Activated naive CD8-positive, alpha-beta T cell treated with anti-CD3 and anti-CD28 coated beads, Interleukin-2, amount 50 U/mL, for 16 hours (primary cell): Measurements from ENCODE around the gene MPPED2.

Experiments
- DNase-seq: peaks from one replicate; pipeline ENCODE4 v3.0.0-alpha.2; 2020; ENCODE audit warnings: low read depth, low spot score

The MPPED2 gene

GRCh38 chr11:30454111-30454510 is 132.0 kb downstream of the MPPED2 start:
- no peak for DNase-seq

GRCh38 chr11:30453705-30454104 is 132.4 kb downstream of the MPPED2 start:
- DNase-seq, result no peak

DNA sequence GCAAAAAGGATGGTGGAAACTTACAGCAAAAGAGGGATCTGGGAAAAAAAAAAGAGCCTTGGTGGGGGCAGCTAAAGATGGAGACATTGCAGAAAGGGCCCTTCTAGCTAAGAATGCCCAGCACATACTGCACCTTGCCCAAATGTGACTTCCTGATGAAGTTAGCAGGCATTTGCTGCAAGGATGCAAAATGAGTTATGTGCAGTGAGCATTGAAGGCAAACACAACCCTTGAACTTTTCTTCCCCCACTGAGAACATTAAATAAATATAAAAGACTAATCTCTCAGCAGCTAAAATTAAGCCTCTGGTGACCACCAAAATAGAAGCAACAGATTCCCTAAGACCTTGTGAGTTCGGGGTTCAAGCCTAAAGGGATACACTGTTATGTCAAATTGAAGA is 133.3 kb downstream of the MPPED2 start:
- no peak for DNase-seq

DNA sequence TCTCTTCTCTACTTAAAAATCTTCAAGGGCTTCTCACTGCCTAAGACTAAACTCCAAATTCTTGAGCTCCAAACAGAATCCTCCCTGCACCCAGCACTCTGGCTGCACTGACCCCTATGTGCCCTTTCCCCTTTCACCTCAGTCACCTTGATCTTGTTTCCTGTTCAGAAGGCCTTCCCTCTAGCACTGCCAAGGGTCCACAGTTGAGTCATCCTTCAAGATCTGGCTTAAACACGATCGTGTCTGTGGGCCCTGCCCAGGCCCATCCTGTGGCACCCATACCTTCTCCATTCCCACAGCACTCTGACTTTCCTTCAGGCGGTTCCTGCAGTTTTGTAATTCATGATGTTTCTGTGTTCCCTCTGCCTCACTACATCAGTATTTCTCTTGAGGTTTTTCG is 134.0 kb downstream of the MPPED2 start:
- DNase-seq, result no peak

- no peak for DNase-seq
These were observed 134.5 kb downstream of the MPPED2 start for GRCh38 chr11:30451626-30452025.

- no peak for DNase-seq
These were observed 135.0 kb downstream of the MPPED2 start for GRCh38 chr11:30451167-30451566.

DNA sequence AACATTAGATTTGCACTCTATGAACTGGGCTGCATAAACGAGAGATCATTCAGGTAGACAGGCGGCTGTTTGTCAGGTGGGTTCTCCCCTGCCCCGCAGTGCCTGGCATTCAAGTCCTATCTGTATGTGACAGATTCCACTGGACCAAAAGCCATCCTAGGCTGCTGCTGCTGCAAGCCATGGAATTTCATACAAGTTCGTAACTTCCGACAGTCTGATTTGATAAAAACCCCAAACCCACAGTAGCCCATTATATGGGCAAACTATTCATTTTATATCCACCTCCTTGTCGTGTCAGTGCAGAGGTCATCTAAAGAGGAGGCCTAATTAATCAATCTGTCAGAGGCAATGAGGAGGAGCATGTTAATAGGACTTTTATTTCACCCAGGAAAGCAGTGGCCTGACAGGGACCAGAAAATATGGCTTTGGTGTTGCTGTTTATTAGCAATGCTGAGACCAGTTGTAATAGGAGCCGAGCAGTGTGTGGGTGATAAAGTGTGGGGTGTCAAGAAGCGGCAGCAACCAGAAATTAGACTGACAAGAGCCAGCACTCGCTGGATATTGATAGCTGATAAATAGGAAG is 139.0 kb downstream of the MPPED2 start:
- no peak for DNase-seq

GRCh38 chr11:30446520-30446919 is 139.6 kb downstream of the MPPED2 start:
- no peak for DNase-seq

DNA sequence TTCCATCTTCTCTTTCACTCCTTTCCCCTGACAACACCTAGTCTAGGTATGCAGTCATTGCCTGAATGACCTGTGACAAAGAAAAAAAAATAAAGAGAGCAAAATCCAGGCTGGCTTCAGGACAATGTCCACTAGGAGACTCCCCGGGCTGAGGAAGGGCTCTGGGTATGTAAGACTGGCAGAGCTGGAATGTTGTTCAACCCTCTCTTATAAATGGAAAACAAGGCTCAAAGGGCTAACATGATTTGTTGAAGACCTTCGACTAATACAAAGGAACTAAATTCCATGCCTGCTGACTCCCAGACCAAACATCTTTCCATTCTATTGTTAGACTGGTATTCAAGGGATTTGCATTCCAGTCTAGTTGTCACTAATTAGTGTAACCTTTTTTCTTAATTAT is 141.1 kb downstream of the MPPED2 start:
- no peak for DNase-seq

DNA sequence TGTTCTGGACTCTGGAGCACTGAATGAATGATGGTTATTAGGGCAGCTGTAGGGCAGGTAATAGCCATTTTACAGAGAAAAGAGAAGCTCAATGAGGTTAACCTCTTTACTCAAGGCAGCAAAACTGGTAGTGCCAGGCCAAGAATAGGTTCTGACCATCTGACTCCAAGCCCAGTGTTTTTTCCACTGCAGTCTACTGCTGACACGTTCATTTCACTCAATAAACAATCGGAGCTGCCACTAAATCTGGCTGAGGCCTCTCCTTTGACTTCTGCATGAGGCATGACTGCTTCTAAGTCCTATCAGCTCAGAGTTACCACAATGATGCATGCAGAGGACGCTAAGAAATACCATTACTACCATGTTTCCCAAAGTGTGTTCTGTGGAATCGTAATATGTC is 145.6 kb downstream of the MPPED2 start:
- DNase-seq, result no peak

DNA sequence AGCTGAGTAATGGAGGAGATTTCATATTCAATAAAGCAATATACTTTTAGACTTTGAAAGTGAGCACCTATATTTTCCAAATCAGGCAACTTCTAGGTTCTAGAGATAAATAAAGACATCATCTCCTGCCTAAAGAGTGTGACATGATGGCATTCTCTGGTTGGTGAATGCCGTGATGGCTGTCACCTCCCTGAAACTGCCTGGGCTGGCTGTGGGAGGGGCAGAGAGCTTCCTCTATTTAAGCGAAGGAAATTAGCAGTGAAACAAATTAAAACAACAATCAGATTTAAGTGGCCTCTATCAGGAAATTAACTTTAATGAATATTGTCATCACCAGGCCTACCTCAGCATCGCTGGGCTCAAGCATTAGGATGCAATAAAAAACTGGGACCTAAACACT is 149.4 kb downstream of the MPPED2 start:
- DNase-seq, result no peak

GRCh38 chr11:30435488-30435887 is 150.7 kb downstream of the MPPED2 start:
- DNase-seq, result no peak

GRCh38 chr11:30434901-30435300 is 151.3 kb downstream of the MPPED2 start:
- DNase-seq, result no peak

DNA sequence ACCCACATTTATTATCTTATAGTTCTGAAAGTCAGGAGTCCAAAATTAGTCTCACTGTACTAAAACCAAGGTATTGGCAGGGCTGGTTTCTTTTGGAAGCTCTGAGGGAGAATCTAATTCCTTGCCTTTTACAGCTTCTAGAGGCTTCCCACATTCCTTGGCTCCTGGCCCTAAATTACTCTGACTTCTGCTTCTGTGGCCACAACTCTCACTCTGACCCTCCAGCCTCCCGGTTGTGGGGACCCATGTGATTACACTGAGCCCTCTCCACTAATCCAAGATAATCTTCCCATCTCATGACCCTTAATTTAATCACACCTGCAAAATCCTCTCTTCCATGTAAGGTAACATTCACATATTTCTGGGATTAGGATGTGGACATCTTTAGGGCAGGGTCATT is 152.3 kb downstream of the MPPED2 start:
- no peak for DNase-seq

GRCh38 chr11:30432716-30433115 is 153.4 kb downstream of the MPPED2 start:
- no peak for DNase-seq

- no peak for DNase-seq
These were observed 154.0 kb downstream of the MPPED2 start for GRCh38 chr11:30432178-30432577.

DNA sequence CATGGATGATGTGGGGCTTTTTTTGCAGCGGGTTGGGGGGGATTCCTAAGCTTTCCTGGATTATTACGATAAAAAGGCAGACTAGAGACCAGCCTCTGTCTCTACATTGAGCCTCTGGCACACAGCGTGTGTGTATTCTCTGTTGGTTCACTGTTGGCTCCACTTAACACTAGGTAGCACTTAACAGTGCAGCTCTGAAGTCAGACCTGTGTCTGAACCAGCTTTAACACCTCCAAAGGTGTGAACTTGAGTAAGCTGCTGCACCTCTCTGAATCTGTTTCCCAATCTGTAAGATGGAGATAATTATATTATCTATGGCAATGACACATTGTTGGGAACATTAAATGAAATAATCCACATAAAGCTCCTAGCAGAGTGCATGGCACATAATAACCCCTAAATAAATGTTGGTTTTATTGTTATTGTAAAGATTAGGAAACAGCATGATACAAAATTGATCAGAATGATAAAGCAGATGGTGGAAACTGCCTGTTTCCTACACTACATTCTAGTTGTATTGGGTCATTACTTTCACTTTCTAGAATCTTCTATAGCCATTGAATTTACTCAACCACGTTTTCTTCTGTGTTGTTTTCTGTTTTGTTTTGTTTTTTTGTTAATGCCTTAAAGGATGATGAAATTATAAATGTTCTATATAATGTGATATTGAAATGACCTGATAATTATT is 154.9 kb downstream of the MPPED2 start:
- DNase-seq, result no peak

- DNase-seq, result no peak
These were observed 156.6 kb downstream of the MPPED2 start for GRCh38 chr11:30429550-30429949.

- DNase-seq, result no peak
These were observed 159.4 kb downstream of the MPPED2 start for GRCh38 chr11:30426781-30427180.

DNA sequence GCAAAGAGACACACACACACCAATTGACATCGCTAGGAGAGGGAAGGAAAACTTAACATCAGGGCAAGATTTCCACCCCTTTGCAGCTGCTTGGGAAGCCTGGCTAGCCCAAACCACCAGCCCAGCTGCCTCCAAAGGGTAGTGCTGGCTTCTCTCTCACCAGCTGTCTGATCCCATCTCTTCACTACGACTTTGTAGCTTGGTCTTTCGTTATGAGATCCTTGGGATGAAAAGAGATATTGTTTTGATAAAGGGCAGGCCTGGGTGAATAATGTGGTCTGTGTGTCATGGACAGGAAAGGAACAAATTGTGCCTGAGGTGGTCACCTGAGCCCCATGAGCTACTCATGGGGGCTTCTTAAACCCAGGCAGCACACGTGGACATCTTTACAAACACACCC is 161.3 kb downstream of the MPPED2 start:
- DNase-seq, result no peak

- no peak for DNase-seq
These were observed 161.8 kb downstream of the MPPED2 start for GRCh38 chr11:30424321-30424720.

DNA sequence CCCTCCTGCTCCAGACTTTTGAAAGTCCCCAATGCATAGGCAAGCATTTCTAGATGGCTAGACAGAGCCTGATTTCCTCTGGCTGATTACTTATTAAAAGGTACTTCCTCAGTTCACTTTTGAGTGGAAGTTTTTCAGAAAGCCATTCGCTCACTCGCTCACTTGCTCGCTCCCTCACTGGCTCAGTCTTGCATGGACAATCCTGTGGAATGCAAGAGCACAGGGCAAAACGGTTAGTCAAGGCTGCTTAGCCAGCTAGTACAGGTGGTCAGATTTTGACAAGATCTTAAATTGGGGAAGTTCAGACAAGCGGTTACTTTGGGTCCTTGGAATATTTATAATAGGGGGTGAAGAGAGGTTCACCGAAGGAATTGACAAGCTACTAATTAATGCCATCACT is 162.3 kb downstream of the MPPED2 start:
- no peak for DNase-seq

- no peak for DNase-seq
These were observed 162.9 kb downstream of the MPPED2 start for GRCh38 chr11:30423279-30423648.
